Fibroblast of the aortic adventitia (primary cell): Measurements from ENCODE around the gene GPR35. TPM values are rescaled to one million over a fixed set of nuclear protein-coding genes. Genes with fewer than 3 reads are reported as not detected.

ENCODE experiments used
- DNase-seq: peaks from one replicate; pipeline ENCODE4 v3.0.0-alpha.2; 2010; ENCODE audit warnings: low read depth
- H3K4me3 ChIP-seq: 2 replicates; pipeline ENCODE4 v1.5.1; 2011; ENCODE audit warnings: low read depth, mild to moderate bottlenecking, control low read depth, low read length, moderate library complexity
- CTCF ChIP-seq: IDR thresholded peaks from 2 replicates; pipeline ENCODE4 v1.5.1; 2011; ENCODE audit warnings: mild to moderate bottlenecking, low read length, control low read depth, inconsistent platforms; ENCODE audit not compliant: insufficient read depth
- total RNA-seq: library from RNA; depleted of rRNA; stranded (reverse); fragments of >200 nt; gene quantifications from 2 replicates; pipeline ENCODE4 v1.2.3, GENCODE V29; 2012; ENCODE audit warnings: low replicate concordance

GPR35 gene
- total RNA-seq, 1 donor, result 0.09 TPM

- TF ChIP-seq CTCF, result peak; percentile 32
- peak; percentile 1 for DNase-seq
Measured at GRCh38 chr2:240640939-240641338, 15.7 kb downstream of the GPR35 start.

GRCh38 chr2:240642061-240642805 lies 17.0 kb downstream of the GPR35 start:
- no peak for TF ChIP-seq CTCF
- no peak for DNase-seq
- H3K4me3 ChIP-seq, result no peak overlapping the region

More at GRCh38 chr2:240640939-240641338, 15.7 kb downstream of the GPR35 start:
- no peak overlapping the region for H3K4me3 ChIP-seq

- no peak for DNase-seq
- no peak overlapping the region for H3K4me3 ChIP-seq
- no peak for TF ChIP-seq CTCF
Measured at GRCh38 chr2:240642806-240643092, 17.5 kb downstream of the GPR35 start.

GRCh38 chr2:240643093-240643810 lies 18.0 kb downstream of the GPR35 start:
- no peak for DNase-seq
- no peak for TF ChIP-seq CTCF
- no peak overlapping the region for H3K4me3 ChIP-seq

GRCh38 chr2:240643811-240644150 lies 18.5 kb downstream of the GPR35 start:
- DNase-seq, result no peak
- H3K4me3 ChIP-seq, result no peak overlapping the region
- TF ChIP-seq CTCF, result no peak

- no peak for TF ChIP-seq CTCF
- no peak for DNase-seq
- no peak overlapping the region for H3K4me3 ChIP-seq
Measured at GRCh38 chr2:240644171-240644651, 18.9 kb downstream of the GPR35 start.

- no peak overlapping the region for H3K4me3 ChIP-seq
- no peak for TF ChIP-seq CTCF
- no peak for DNase-seq
Measured at GRCh38 chr2:240644859-240645301, 19.6 kb downstream of the GPR35 start.
